ENCODE results near the gene ELOA.
"Not testable (repeated sequence)": the region's sequence is repeated elsewhere in the genome, so short reads cannot be mapped to it uniquely, and the experiment has no call there.

ELOA gene

DNA sequence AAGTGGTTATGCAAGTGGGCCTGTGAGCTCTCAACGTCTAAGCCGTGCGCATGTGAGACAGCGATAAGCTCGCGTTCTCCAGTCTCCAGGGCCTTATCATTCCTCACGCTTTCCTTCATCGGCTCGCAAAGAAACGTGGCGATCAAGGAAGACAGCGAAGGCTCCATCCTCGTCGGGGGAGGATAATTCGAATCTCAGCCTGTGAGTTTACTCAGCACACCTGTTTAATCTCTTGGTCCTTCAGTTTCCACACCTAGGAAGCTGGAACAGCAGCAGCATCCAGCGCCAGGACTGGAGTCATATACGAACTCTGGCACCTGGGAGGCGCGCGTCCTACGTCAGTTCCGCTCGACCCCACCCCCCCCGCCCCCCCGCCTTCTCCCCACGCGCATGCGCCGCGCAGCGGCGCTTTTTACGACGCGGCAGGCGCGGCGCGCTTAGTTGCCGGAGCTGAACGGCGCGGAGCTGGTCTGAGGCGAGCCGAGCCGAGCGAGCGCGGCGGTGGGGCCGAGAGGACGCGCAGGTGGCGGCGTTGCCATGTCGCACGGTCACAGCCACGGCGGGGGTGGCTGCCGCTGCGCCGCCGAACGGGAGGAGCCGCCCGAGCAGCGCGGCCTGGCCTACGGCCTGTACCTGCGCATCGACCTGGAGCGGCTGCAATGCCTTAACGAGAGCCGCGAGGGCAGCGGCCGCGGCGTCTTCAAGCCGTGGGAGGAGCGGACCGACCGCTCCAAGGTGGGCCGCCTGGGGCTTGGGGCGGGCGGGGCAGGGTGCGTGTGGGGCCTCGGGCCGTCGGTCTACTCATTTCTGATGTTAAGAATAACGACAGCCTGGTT, 34.9 kb downstream of the ELOA start, which contains the start of gene PITHD1:
TSS of gene PITHD1 (plus strand) at position 440 of the 836 bp plus-strand sequence. CDS start at position 538, 98 bp downstream.
- peak; percentile 19 to 85 (median 72) for DNase-seq

GRCh38 chr1:23779826-23780371, 36.6 kb downstream of the ELOA start:
- DNase-seq: no peak

DNA sequence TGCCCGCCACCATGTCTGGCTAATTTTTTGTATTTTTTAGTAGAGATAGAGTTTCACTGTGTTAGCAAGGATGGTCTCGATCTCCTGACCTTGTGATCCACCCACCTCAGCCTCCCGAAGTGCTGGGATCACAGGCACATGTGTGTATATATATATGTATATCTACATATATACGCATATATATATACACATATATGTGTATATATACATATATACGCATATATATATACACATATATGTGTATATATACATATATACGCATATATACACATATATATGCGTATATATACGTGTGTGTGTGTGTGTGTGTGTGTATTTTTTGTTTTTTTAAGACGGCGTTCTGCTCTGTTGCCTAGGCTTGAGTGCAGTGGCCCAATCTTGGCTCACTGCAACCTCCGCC, 39.9 kb downstream of the ELOA start:
- DNase-seq: not testable (repeated sequence)

DNA sequence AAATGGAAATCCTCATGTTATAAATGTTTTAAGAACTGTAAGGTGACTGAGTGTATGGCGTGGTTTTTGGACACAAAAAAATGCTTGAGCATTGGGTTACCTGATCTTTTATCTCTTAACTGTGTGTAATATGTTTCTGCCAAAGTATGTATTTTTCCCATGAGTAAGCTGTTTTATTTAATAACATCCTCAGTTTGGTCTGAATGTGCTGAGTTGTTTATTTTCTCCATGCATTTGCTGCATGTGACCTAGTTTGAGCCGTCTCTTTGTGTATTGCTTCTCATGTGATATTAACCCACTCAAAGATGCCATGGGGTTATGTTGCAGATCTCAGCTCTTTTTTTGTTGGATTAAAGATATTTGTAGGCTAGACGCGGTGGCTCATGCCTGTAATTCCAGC, 41.6 kb downstream of the ELOA start:
- no peak for DNase-seq

GRCh38 chr1:23787701-23788100, 44.4 kb downstream of the ELOA start:
- no peak for DNase-seq

DNA sequence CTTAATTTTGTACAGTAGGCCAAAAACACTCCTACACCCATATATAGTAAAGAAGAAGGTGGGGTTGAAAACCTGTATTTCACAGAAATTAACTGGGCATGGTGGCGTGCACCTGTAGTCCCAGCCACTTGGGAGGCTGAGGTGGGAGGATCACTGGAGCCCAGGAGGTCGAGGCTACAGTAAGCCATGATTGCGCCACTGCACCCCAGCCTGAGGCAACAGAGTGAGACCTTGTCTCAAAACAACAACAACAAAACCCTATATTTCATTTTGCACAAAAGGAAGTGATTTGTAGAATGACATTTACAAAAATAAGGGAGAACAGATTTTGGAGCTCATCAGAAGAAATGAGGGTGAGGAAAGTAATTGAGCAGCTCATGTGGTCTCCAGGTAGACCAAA, 45.4 kb downstream of the ELOA start:
- no peak for DNase-seq

DNA sequence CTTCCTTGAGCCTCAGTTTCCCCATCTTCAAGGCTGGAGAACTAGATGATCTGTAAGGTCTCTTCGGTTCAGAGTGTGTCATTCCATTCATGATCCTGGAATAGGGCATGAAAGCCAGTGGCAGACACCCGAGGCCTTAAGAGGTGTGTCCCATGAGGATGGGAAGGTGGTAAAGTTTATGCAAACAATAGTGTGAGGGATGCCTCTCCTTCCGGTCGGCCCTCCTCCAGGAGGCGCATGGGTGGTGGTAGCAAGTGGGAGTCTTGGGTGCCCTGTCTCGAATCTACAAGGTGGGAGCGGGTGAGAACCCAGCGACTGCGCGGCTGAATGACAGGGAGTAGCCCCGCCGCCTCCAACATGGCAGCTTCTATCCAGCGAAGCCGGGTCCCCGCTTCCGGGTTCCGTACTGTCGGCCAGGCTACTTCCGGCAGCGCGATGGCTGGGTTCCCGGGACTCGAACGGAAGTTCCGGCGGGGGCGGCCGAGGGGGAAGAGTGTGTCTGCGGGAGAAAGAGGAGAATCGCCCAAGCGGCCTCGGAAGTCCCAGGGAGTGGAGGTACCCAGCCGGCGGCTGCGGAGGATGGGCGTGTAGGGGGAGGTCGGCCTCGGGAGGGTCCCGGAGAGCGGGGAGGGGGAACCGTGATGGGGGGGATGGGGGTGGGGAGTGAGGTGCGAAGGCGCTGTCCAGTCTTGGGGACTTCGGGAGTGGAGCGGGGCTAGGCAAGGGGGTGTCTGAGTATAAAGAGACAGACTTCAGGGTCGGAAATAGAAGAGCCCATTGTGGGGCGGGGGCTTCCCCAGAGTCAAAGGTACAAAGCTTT, 47.6 kb downstream of the ELOA start, which contains the start of gene LYPLA2:
TSS of gene LYPLA2 (plus strand) at position 450 of the 820 bp plus-strand sequence. CDS start 1,538 bp downstream, outside the sequence.
- DNase-seq: peak; percentile 59 to 97 (median 92)

DNA sequence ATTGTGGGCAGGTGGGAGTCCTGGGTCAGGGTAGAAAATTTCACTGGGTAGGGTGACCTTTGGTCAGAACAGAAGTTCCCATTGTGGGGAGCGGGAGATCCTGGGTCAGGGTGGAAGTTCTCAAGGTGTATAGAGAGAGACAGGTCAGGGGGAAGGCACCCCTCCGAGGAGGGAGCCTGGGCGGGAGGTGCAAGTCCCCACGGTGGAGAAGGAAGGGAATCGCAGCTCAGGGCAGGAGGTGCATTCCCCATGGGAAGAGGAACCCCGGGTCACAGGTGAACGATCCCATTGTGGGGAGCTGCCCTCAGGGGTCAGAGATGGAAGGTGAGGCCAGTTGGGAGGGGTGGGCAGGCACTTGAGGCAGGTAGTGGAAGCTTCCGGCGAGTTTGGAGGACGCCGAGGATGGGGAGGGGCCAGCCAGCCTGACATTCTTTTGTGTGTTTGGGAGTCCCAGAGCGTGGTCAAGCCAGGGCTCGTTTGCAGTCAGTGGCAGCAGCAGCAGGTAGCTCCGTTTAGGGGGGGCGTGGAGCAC, 48.3 kb downstream of the ELOA start:
- DNase-seq: peak in 1 of 58 donors; percentile 9

DNA sequence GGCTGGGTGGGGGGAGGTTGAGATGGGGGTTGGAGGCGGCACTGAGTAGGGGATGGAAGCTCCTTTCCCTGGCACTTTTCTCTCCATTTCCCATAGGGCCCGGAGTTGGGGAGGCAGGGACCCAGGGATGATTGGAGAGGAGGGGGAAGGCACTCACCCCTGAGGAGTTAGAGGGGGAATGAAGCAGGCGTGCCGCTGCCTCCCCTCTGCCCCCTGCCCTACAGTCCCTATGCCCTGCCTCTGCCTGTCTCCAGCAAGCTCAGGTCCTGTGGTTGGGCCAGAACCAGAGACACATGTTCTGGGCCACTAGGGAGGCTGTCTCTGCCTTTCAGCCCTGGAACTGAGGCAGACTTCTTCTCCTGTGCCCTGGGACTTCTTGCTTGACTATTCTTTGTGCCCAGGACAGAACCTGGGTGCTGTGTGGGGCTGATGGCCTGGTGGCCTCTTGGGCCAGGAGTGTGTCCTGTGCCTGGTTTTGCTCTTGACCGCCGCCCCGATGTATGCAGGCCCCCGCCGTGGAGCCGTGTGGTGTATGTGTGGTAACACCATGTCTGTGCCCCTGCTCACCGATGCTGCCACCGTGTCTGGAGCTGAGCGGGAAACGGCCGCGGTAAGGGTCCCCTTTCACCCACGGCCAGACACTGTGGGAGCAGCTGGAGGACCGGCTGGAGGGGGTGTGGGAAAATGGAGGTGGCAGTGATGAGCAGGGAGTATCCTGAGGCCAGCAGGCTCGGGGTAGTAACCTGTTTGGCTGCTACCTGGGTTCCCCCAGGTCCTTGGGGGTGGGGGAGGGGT, 49.1 kb downstream of the ELOA start:
- no peak for DNase-seq

- DNase-seq: peak in 29 of 58 donors; percentile 8 to 76 (median 31)
Observed at GRCh38 chr1:23793018-23793781, 49.9 kb downstream of the ELOA start.

GRCh38 chr1:23793861-23794731, 50.8 kb downstream of the ELOA start:
- no peak for DNase-seq

DNA sequence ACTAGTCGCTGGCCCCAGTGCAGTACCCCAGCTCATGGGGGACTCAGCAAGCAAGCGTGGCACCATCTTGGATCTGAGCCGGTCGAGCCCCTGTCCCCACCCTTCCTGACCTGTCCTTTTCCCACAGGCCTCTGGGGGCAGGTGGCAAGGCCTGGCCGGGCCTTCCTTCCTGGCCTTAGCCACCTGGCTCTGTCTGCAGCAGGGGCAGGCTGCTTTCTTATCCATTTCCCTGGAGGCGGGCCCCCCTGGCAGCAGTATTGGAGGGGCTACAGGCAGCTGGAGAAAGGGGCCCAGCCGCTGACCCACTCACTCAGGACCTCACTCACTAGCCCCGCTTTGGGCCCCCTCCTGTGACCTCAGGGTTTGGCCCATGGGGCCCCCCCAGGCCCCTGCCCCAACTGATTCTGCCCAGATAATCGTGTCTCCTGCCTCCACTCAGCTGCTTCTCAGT, 51.5 kb downstream of the ELOA start:
- DNase-seq: not testable (repeated sequence)

GRCh38 chr1:23795676-23796465, 52.6 kb downstream of the ELOA start:
- DNase-seq: no peak

- no peak for DNase-seq
Observed at GRCh38 chr1:23796466-23797271, 53.4 kb downstream of the ELOA start.

DNA sequence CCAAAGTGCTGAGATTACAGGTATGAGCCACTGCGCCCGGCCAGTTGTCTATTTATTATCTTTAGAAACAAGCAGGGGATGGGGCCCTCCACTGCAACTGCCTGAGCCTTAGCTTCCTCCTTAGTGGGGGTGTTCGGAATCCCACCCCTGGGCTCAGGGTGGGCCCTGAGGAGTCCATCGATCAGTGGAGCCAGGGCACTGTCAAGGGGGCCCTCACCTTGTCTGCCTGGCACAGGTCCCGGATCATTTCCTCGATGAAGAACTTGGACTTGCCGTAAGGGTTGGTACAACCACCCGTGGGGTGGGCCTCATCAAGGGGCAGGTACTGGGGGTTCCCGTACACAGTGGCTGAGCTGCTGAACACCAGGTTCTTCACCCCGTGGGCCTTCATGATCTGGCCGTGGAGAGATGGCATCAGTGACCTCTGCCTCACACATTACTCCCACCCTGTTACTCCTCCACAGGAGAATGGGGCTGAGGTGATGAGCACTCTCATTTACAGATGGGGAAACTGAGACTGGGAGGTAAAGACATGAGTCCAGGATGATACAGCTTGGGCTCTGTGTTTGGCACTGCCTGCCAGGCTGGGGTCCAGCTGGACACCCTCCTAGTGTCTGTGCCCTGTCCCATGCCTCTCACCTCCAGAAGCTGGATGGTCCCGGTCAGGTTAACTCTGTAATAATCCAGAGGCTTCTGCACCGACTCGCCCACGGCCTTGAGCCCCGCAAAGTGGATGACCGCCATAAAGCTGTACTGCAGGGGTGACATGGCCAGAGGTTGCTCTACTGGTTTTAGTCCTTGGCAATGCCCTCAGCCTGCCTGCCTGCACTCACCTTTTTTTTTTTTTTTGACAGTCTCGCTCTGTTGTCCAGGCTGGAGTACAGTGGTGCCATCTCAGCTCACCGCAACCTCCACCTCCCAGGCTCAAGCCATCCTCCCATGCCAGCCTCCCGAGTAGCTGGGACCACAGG, 54.5 kb downstream of the ELOA start:
- DNase-seq: no peak

- DNase-seq: no peak
Observed at GRCh38 chr1:23798662-23799142, 55.4 kb downstream of the ELOA start.

Measured in anterior cingulate cortex (tissue), 58 donors.